ENCODE measurements around the gene BNIP3. TPM values are rescaled to one million over a fixed set of nuclear protein-coding genes. Genes with fewer than 3 reads are reported as not detected.
"Not testable (repeated sequence)": the region's sequence is repeated elsewhere in the genome, so short reads cannot be mapped to it uniquely, and the experiment has no call there.

Gene BNIP3
- total RNA-seq, 1 donor from 2014 or later = 88.9 TPM

- Mint-ChIP-seq H3K27ac (ENCODE audit: unreplicated experiment) (no peak overlapping the region), H3K27me3 (ENCODE audit: low read depth) (no peaks in the 10 kb centered on the region), H3K9me3 (ENCODE audit: low read depth) (peaks cover 3% of the 10 kb centered on the region), H3K4me3 (ENCODE audit: unreplicated experiment) (no peak overlapping the region), H3K4me1 (ENCODE audit: low read depth) (peaks cover 2% of the 10 kb centered on the region), H3K36me3 (ENCODE audit: low read depth) (no peaks in the 10 kb centered on the region)
- TF ChIP-seq CTCF (IDR thresholded peaks at IDR 0.05) = no peak
- no peak for DNase-seq (ENCODE audit: low spot score)
Observed at GRCh38 chr10:131991726-131992125, 10.0 kb upstream of the BNIP3 start.

GRCh38 chr10:131987786-131988185, 6.1 kb upstream of the BNIP3 start:
- DNase-seq (ENCODE audit: low spot score); H3K36me3 Mint-ChIP-seq (ENCODE audit: low read depth); H3K4me3 Mint-ChIP-seq (ENCODE audit: unreplicated experiment); H3K4me1 Mint-ChIP-seq (ENCODE audit: low read depth); H3K27ac Mint-ChIP-seq (ENCODE audit: unreplicated experiment); H3K9me3 Mint-ChIP-seq (ENCODE audit: low read depth); H3K27me3 Mint-ChIP-seq (ENCODE audit: low read depth): not testable (repeated sequence)

- H3K27me3 Mint-ChIP-seq (ENCODE audit: low read depth); H3K9me3 Mint-ChIP-seq (ENCODE audit: low read depth); H3K4me3 Mint-ChIP-seq (ENCODE audit: unreplicated experiment); DNase-seq (ENCODE audit: low spot score); H3K36me3 Mint-ChIP-seq (ENCODE audit: low read depth); H3K4me1 Mint-ChIP-seq (ENCODE audit: low read depth); H3K27ac Mint-ChIP-seq (ENCODE audit: unreplicated experiment): not testable (repeated sequence)
Observed at GRCh38 chr10:131987301-131987700, 5.6 kb upstream of the BNIP3 start.

GRCh38 chr10:131986851-131987250, 5.1 kb upstream of the BNIP3 start:
- H3K27ac Mint-ChIP-seq (ENCODE audit: unreplicated experiment); H3K36me3 Mint-ChIP-seq (ENCODE audit: low read depth); H3K4me3 Mint-ChIP-seq (ENCODE audit: unreplicated experiment); H3K27me3 Mint-ChIP-seq (ENCODE audit: low read depth); H3K4me1 Mint-ChIP-seq (ENCODE audit: low read depth); H3K9me3 Mint-ChIP-seq (ENCODE audit: low read depth); DNase-seq (ENCODE audit: low spot score): not testable (repeated sequence)

- no peak for DNase-seq (ENCODE audit: low spot score)
- Mint-ChIP-seq H3K36me3 (ENCODE audit: low read depth) (peaks cover 5% of the 10 kb centered on the region), H3K27me3 (ENCODE audit: low read depth) (no peaks in the 10 kb centered on the region), H3K4me1 (ENCODE audit: low read depth) (peaks cover 27% of the 10 kb centered on the region), H3K4me3 (ENCODE audit: unreplicated experiment) (no peak overlapping the region), H3K9me3 (ENCODE audit: low read depth) (peaks cover 7% of the 10 kb centered on the region), H3K27ac (ENCODE audit: unreplicated experiment) (peak overlapping the region; percentile 80)
- no peak for TF ChIP-seq CTCF (IDR thresholded peaks at IDR 0.05)
Observed at GRCh38 chr10:131983780-131984179, 2.1 kb upstream of the BNIP3 start.

- Mint-ChIP-seq H3K4me3 (ENCODE audit: unreplicated experiment) (peak overlapping the region; percentile 53), H3K36me3 (ENCODE audit: low read depth) (peaks cover 5% of the 10 kb centered on the region), H3K4me1 (ENCODE audit: low read depth) (peaks cover 36% of the 10 kb centered on the region), H3K27me3 (ENCODE audit: low read depth) (no peaks in the 10 kb centered on the region), H3K27ac (ENCODE audit: unreplicated experiment) (peak overlapping the region; percentile 68), H3K9me3 (ENCODE audit: low read depth) (peaks cover 7% of the 10 kb centered on the region)
- DNase-seq (ENCODE audit: low spot score) = no peak
- TF ChIP-seq CTCF (IDR thresholded peaks at IDR 0.05) = no peak
Observed at GRCh38 chr10:131982796-131983195, 1.1 kb upstream of the BNIP3 start.

GRCh38 chr10:131982185-131982756, 548 bp upstream of the BNIP3 start:
- Mint-ChIP-seq H3K27me3 (ENCODE audit: low read depth) (no peaks in the 10 kb centered on the region), H3K9me3 (ENCODE audit: low read depth) (peaks cover 6% of the 10 kb centered on the region), H3K4me1 (ENCODE audit: low read depth) (peaks cover 41% of the 10 kb centered on the region), H3K27ac (ENCODE audit: unreplicated experiment) (no peak overlapping the region), H3K36me3 (ENCODE audit: low read depth) (peaks cover 5% of the 10 kb centered on the region), H3K4me3 (ENCODE audit: unreplicated experiment) (peak overlapping the region; percentile 69)
- no peak for DNase-seq (ENCODE audit: low spot score)
- TF ChIP-seq CTCF (IDR thresholded peaks at IDR 0.05) = no peak
